ENCODE measurements around the gene CHCHD3.

Gene CHCHD3

GRCh38 chr7:133115596-133115995 is 33.7 kb upstream of the CHCHD3 start:
- Histone ChIP-seq H4K20me1 (ENCODE audit: insufficient read depth, low read length) (peaks cover 20% of the 10 kb centered on the region; the same call in 1 of the 2 replicates), H2AFZ (ENCODE audit: low read depth, low read length) (no peak overlapping the region), H3K4me1 (ENCODE audit: low read length) (peaks cover 16% of the 10 kb centered on the region), H3K36me3 (replicated peaks; ENCODE audit: low read depth, low read length) (no peaks in the 10 kb centered on the region), H3K9me3 (ENCODE audit: insufficient read depth, low read length) (peaks cover under 1% of the 10 kb centered on the region; the same call in 1 of the 2 replicates), H3K4me3 (ENCODE audit: low read length) (no peak overlapping the region), H3K27me3 (ENCODE audit: low read depth, low read length) (peaks cover 81% of the 10 kb centered on the region), H3K27ac (ENCODE audit: low read length) (no peak overlapping the region), H3K4me2 (ENCODE audit: low read length) (no peak overlapping the region), H3K79me2 (ENCODE audit: low read length) (no peaks in the 10 kb centered on the region), H3K9ac (ENCODE audit: low read length) (no peak overlapping the region)
- no peak for TF ChIP-seq EZH2phosphoT487 (IDR thresholded peaks at IDR 0.05; ENCODE audit: low read depth)
- TF ChIP-seq, protein P1, sequence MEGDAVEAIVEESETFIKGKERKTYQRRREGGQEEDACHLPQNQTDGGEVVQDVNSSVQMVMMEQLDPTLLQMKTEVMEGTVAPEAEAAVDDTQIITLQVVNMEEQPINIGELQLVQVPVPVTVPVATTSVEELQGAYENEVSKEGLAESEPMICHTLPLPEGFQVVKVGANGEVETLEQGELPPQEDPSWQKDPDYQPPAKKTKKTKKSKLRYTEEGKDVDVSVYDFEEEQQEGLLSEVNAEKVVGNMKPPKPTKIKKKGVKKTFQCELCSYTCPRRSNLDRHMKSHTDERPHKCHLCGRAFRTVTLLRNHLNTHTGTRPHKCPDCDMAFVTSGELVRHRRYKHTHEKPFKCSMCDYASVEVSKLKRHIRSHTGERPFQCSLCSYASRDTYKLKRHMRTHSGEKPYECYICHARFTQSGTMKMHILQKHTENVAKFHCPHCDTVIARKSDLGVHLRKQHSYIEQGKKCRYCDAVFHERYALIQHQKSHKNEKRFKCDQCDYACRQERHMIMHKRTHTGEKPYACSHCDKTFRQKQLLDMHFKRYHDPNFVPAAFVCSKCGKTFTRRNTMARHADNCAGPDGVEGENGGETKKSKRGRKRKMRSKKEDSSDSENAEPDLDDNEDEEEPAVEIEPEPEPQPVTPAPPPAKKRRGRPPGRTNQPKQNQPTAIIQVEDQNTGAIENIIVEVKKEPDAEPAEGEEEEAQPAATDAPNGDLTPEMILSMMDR (IDR thresholded peaks at IDR 0.05; ENCODE audit: low read depth, low read length): no peak

DNA sequence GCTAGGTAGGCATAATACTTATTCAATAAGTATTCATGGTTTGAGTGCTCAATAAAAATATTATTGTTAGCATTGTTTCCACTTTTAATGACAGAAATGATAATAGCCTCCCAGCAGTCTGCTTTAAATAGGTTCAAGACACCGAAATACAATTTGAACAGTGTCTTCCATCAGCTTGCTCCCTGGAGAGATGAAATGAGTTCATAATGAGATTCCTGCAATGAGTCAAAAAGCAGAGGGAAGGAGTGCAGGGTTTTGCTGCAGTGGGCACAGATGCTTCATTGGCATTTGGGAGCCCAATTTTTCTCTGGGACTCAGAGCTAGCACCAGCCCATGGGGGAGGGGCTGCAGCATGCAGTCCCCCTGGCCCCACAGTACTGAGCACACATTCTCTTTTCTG is 32.6 kb upstream of the CHCHD3 start:
- H2AFZ ChIP-seq (ENCODE audit: low read depth, low read length): no peak overlapping the region
- H3K9ac ChIP-seq (ENCODE audit: low read length): no peak overlapping the region

GRCh38 chr7:133112976-133113375 is 31.1 kb upstream of the CHCHD3 start:
- Histone ChIP-seq H4K20me1 (ENCODE audit: insufficient read depth, low read length) (peaks cover 20% of the 10 kb centered on the region; the same call in 1 of the 2 replicates), H3K79me2 (ENCODE audit: low read length) (no peaks in the 10 kb centered on the region), H3K4me3 (ENCODE audit: low read length) (no peak overlapping the region), H2AFZ (ENCODE audit: low read depth, low read length) (no peak overlapping the region), H3K27ac (ENCODE audit: low read length) (no peak overlapping the region), H3K9ac (ENCODE audit: low read length) (no peak overlapping the region), H3K4me2 (ENCODE audit: low read length) (no peak overlapping the region), H3K4me1 (ENCODE audit: low read length) (peaks cover 16% of the 10 kb centered on the region), H3K27me3 (ENCODE audit: low read depth, low read length) (peaks cover 87% of the 10 kb centered on the region), H3K9me3 (ENCODE audit: insufficient read depth, low read length) (peaks cover 14% of the 10 kb centered on the region; the same call in 1 of the 2 replicates), H3K36me3 (replicated peaks; ENCODE audit: low read depth, low read length) (no peaks in the 10 kb centered on the region)
- TF ChIP-seq, protein P1 (IDR thresholded peaks at IDR 0.05; ENCODE audit: low read depth, low read length): no peak
- no peak for TF ChIP-seq EZH2phosphoT487 (IDR thresholded peaks at IDR 0.05; ENCODE audit: low read depth)

More for the DNA sequence above, 32.6 kb upstream of the CHCHD3 start:
- no peaks in the 10 kb centered on the region for H3K36me3 ChIP-seq (replicated peaks; ENCODE audit: low read depth, low read length)
- H3K4me1 ChIP-seq (ENCODE audit: low read length): peaks cover 16% of the 10 kb centered on the region
- H3K79me2 ChIP-seq (ENCODE audit: low read length): no peaks in the 10 kb centered on the region
- H3K4me2 ChIP-seq (ENCODE audit: low read length): peak overlapping the region; percentile 43
- peaks cover 10% of the 10 kb centered on the region; the same call in 1 of the 2 replicates for H3K9me3 ChIP-seq (ENCODE audit: insufficient read depth, low read length)
- peaks cover 20% of the 10 kb centered on the region; the same call in 1 of the 2 replicates for H4K20me1 ChIP-seq (ENCODE audit: insufficient read depth, low read length)
- H3K4me3 ChIP-seq (ENCODE audit: low read length): no peak overlapping the region
- peaks cover 87% of the 10 kb centered on the region for H3K27me3 ChIP-seq (ENCODE audit: low read depth, low read length)
- TF ChIP-seq, protein P1 (IDR thresholded peaks at IDR 0.05; ENCODE audit: low read depth, low read length): no peak
- no peak for TF ChIP-seq EZH2phosphoT487 (IDR thresholded peaks at IDR 0.05; ENCODE audit: low read depth)
- no peak overlapping the region for H3K27ac ChIP-seq (ENCODE audit: low read length)

DNA sequence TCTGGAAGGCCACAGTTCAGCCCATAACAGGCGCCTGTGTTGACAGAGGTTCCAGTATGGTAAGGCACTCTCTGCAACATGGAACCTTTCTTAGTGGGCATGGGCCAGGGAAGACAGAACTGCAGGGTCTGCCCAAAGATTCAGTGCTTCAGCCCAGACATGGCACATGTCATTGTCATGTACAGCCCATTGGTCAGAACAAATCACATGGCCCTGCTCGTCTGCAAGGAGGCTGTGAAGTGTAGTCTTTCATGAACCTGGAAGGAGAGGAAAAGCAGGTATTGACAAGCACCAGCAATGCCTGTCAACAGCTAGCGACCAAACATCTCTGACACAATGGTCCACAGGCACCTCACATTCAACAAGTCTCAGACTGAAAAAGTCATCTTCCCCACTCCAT is 30.4 kb upstream of the CHCHD3 start:
- Histone ChIP-seq H3K9ac (ENCODE audit: low read length) (no peak overlapping the region), H3K4me1 (ENCODE audit: low read length) (peaks cover 16% of the 10 kb centered on the region), H3K4me3 (ENCODE audit: low read length) (no peak overlapping the region), H3K36me3 (replicated peaks; ENCODE audit: low read depth, low read length) (no peaks in the 10 kb centered on the region), H3K27me3 (ENCODE audit: low read depth, low read length) (peaks cover 84% of the 10 kb centered on the region), H4K20me1 (ENCODE audit: insufficient read depth, low read length) (peaks cover 20% of the 10 kb centered on the region; the same call in 1 of the 2 replicates), H3K4me2 (ENCODE audit: low read length) (no peak overlapping the region), H3K9me3 (ENCODE audit: insufficient read depth, low read length) (peaks cover 14% of the 10 kb centered on the region; the same call in 1 of the 2 replicates), H3K27ac (ENCODE audit: low read length) (no peak overlapping the region), H3K79me2 (ENCODE audit: low read length) (no peaks in the 10 kb centered on the region), H2AFZ (ENCODE audit: low read depth, low read length) (no peak overlapping the region)
- TF ChIP-seq, protein P1 (IDR thresholded peaks at IDR 0.05; ENCODE audit: low read depth, low read length): no peak
- no peak for TF ChIP-seq EZH2phosphoT487 (IDR thresholded peaks at IDR 0.05; ENCODE audit: low read depth)
